ENCODE measurements around the gene EIF4ENIF1. TPM values are rescaled to one million over a fixed set of nuclear protein-coding genes. Genes with fewer than 3 reads are reported as not detected.
"Not testable (repeated sequence)": the region's sequence is repeated elsewhere in the genome, so short reads cannot be mapped to it uniquely, and the experiment has no call there.

Gene EIF4ENIF1
- total RNA-seq, 2 donors from 2014 or later: 31.5 to 41.0 TPM

GRCh38 chr22:31443516-31443915, 46.1 kb downstream of the EIF4ENIF1 start:
- peaks cover 9% of the 10 kb centered on the region for H3K4me1 Mint-ChIP-seq
- H3K36me3 Mint-ChIP-seq (ENCODE audit: low read depth): peaks cover 98% of the 10 kb centered on the region
- H3K4me3 Mint-ChIP-seq: no peak overlapping the region
- ATAC-seq (replicated peaks): no peak
- peak overlapping the region; percentile 56 for H3K27ac Mint-ChIP-seq
- H3K9me3 Mint-ChIP-seq: no peaks in the 10 kb centered on the region
- no peaks in the 10 kb centered on the region for H3K27me3 Mint-ChIP-seq

- no peaks in the 10 kb centered on the region for H3K27me3 Mint-ChIP-seq
- ATAC-seq (replicated peaks): no peak
- peaks cover 9% of the 10 kb centered on the region for H3K4me1 Mint-ChIP-seq
- peaks cover 98% of the 10 kb centered on the region for H3K36me3 Mint-ChIP-seq (ENCODE audit: low read depth)
- H3K27ac Mint-ChIP-seq: peak overlapping the region; percentile 56
- no peak overlapping the region for H3K4me3 Mint-ChIP-seq
- H3K9me3 Mint-ChIP-seq: no peaks in the 10 kb centered on the region
These were observed 46.7 kb downstream of the EIF4ENIF1 start for GRCh38 chr22:31442768-31443489.

- no peak for ATAC-seq (replicated peaks)
- Mint-ChIP-seq H3K4me1 (peaks cover 13% of the 10 kb centered on the region), H3K9me3 (no peaks in the 10 kb centered on the region), H3K27me3 (no peaks in the 10 kb centered on the region), H3K27ac (no peak overlapping the region), H3K36me3 (ENCODE audit: low read depth) (peaks cover 100% of the 10 kb centered on the region), H3K4me3 (no peak overlapping the region)
These were observed 48.0 kb downstream of the EIF4ENIF1 start for GRCh38 chr22:31441652-31442051.

GRCh38 chr22:31440681-31441080, 49.0 kb downstream of the EIF4ENIF1 start:
- Mint-ChIP-seq H3K4me1 (peaks cover 12% of the 10 kb centered on the region), H3K27ac (no peak overlapping the region), H3K27me3 (no peaks in the 10 kb centered on the region), H3K9me3 (no peaks in the 10 kb centered on the region), H3K4me3 (no peak overlapping the region), H3K36me3 (ENCODE audit: low read depth) (peaks cover 98% of the 10 kb centered on the region)
- no peak for ATAC-seq (replicated peaks)

GRCh38 chr22:31439808-31440207, 49.8 kb downstream of the EIF4ENIF1 start:
- Mint-ChIP-seq H3K4me3 (no peak overlapping the region), H3K9me3 (no peaks in the 10 kb centered on the region), H3K27ac (no peak overlapping the region), H3K27me3 (no peaks in the 10 kb centered on the region), H3K4me1 (peaks cover 6% of the 10 kb centered on the region), H3K36me3 (ENCODE audit: low read depth) (peaks cover 98% of the 10 kb centered on the region)
- no peak for ATAC-seq (replicated peaks)

- Mint-ChIP-seq H3K9me3 (no peaks in the 10 kb centered on the region), H3K4me1 (peaks cover 4% of the 10 kb centered on the region), H3K36me3 (ENCODE audit: low read depth) (peaks cover 98% of the 10 kb centered on the region), H3K27me3 (no peaks in the 10 kb centered on the region), H3K27ac (peak overlapping the region; percentile 36), H3K4me3 (no peak overlapping the region)
- no peak for ATAC-seq (replicated peaks)
These were observed 53.5 kb downstream of the EIF4ENIF1 start for GRCh38 chr22:31436132-31436531.

GRCh38 chr22:31431950-31432349, 57.7 kb downstream of the EIF4ENIF1 start:
- H3K27ac Mint-ChIP-seq: peak overlapping the region; percentile 30
- H3K36me3 Mint-ChIP-seq (ENCODE audit: low read depth): peaks cover 98% of the 10 kb centered on the region
- H3K4me3 Mint-ChIP-seq: no peak overlapping the region
- no peak for ATAC-seq (replicated peaks)
- no peaks in the 10 kb centered on the region for H3K27me3 Mint-ChIP-seq
- H3K9me3 Mint-ChIP-seq: no peaks in the 10 kb centered on the region
- peaks cover 6% of the 10 kb centered on the region for H3K4me1 Mint-ChIP-seq

GRCh38 chr22:31425331-31426050, 64.2 kb downstream of the EIF4ENIF1 start:
- ATAC-seq (replicated peaks): peak; percentile 65
- Mint-ChIP-seq H3K4me1 (peaks cover 4% of the 10 kb centered on the region), H3K27ac (peak overlapping the region; percentile 4), H3K36me3 (ENCODE audit: low read depth) (peaks cover 99% of the 10 kb centered on the region), H3K9me3 (no peaks in the 10 kb centered on the region), H3K4me3 (no peak overlapping the region), H3K27me3 (no peaks in the 10 kb centered on the region)

- not testable (repeated sequence) for H3K4me3 Mint-ChIP-seq; H3K27ac Mint-ChIP-seq; H3K4me1 Mint-ChIP-seq; H3K9me3 Mint-ChIP-seq; ATAC-seq (replicated peaks); H3K27me3 Mint-ChIP-seq
- peaks cover 81% of the 10 kb centered on the region for H3K36me3 Mint-ChIP-seq (ENCODE audit: low read depth)
These were observed 87.3 kb downstream of the EIF4ENIF1 start for GRCh38 chr22:31402350-31402749.

- no peak for ATAC-seq (replicated peaks)
- Mint-ChIP-seq H3K27ac (peak overlapping the region; percentile 99), H3K4me1 (no peaks in the 10 kb centered on the region), H3K27me3 (no peaks in the 10 kb centered on the region), H3K36me3 (ENCODE audit: low read depth) (peaks cover 57% of the 10 kb centered on the region), H3K4me3 (peak overlapping the region; percentile 95), H3K9me3 (no peaks in the 10 kb centered on the region)
These were observed 89.6 kb downstream of the EIF4ENIF1 start for GRCh38 chr22:31400023-31400397.

- no peaks in the 10 kb centered on the region for H3K27me3 Mint-ChIP-seq
- peak within 1 kb of the TSS; percentile 95 for H3K4me3 Mint-ChIP-seq
- ATAC-seq (replicated peaks): peak; percentile 99
- peak within 1 kb of the TSS; percentile 99 for H3K27ac Mint-ChIP-seq
- H3K36me3 Mint-ChIP-seq (ENCODE audit: low read depth): peaks cover 51% of the 10 kb centered on the region
- H3K4me1 Mint-ChIP-seq: no peaks in the 10 kb centered on the region
- peaks cover 2% of the 10 kb centered on the region for H3K9me3 Mint-ChIP-seq
These were observed 90.2 kb downstream of the EIF4ENIF1 start, which contains the start of gene DRG1 for GRCh38 chr22:31399211-31400022. Gene DRG1, plus strand, starts transcription at chr22:31399604. Its CDS starts 80 bp downstream, at chr22:31399684.

- no peaks in the 10 kb centered on the region for H3K4me1 Mint-ChIP-seq
- H3K4me3 Mint-ChIP-seq: peak overlapping the region; percentile 95
- no peak for ATAC-seq (replicated peaks)
- H3K27me3 Mint-ChIP-seq: no peaks in the 10 kb centered on the region
- H3K36me3 Mint-ChIP-seq (ENCODE audit: low read depth): peaks cover 40% of the 10 kb centered on the region
- peaks cover 4% of the 10 kb centered on the region for H3K9me3 Mint-ChIP-seq
- H3K27ac Mint-ChIP-seq: no peak overlapping the region
These were observed 91.4 kb downstream of the EIF4ENIF1 start for GRCh38 chr22:31398231-31398630.

- H3K4me1 Mint-ChIP-seq: no peaks in the 10 kb centered on the region
These were observed 95.3 kb downstream of the EIF4ENIF1 start for GRCh38 chr22:31394326-31394725.

GRCh38 chr22:31393893-31394292, 95.7 kb downstream of the EIF4ENIF1 start:
- Mint-ChIP-seq H3K4me3 (no peak overlapping the region), H3K27me3 (no peaks in the 10 kb centered on the region), H3K9me3 (peaks cover 4% of the 10 kb centered on the region), H3K27ac (no peak overlapping the region), H3K4me1 (no peaks in the 10 kb centered on the region), H3K36me3 (ENCODE audit: low read depth) (no peaks in the 10 kb centered on the region)
- no peak for ATAC-seq (replicated peaks)

More at GRCh38 chr22:31394326-31394725, 95.3 kb downstream of the EIF4ENIF1 start:
- ATAC-seq (replicated peaks): no peak
- Mint-ChIP-seq H3K4me3 (no peak overlapping the region), H3K27ac (no peak overlapping the region), H3K36me3 (ENCODE audit: low read depth) (peaks cover under 1% of the 10 kb centered on the region), H3K27me3 (no peaks in the 10 kb centered on the region), H3K9me3 (peaks cover 4% of the 10 kb centered on the region)
